ENCODE measurements around the gene GNL1. TPM values are rescaled to one million over a fixed set of nuclear protein-coding genes. Genes with fewer than 3 reads are reported as not detected.

Gene GNL1, protein sequence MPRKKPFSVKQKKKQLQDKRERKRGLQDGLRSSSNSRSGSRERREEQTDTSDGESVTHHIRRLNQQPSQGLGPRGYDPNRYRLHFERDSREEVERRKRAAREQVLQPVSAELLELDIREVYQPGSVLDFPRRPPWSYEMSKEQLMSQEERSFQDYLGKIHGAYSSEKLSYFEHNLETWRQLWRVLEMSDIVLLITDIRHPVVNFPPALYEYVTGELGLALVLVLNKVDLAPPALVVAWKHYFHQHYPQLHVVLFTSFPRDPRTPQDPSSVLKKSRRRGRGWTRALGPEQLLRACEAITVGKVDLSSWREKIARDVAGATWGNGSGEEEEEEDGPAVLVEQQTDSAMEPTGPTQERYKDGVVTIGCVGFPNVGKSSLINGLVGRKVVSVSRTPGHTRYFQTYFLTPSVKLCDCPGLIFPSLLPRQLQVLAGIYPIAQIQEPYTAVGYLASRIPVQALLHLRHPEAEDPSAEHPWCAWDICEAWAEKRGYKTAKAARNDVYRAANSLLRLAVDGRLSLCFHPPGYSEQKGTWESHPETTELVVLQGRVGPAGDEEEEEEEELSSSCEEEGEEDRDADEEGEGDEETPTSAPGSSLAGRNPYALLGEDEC
- 10 to 100 TPM; 17.3 to 34.1 (median 19.8) TPM for total RNA-seq
- 10 to 100 TPM; 20.3 to 29.9 TPM for polyA plus RNA-seq
- long read RNA-seq, donor 1, full-length matches to known transcripts, result 18 of 25 reads
- long read RNA-seq, donor 1, partial matches to known transcripts, result 7 of 25 reads
- long read RNA-seq, donor 1, other reads (novel, unspliced or antisense), result 0 of 25 reads
- long read RNA-seq, donor 2, full-length matches to known transcripts, result 10 of 21 reads
- long read RNA-seq, donor 2, partial matches to known transcripts, result 9 of 21 reads
- long read RNA-seq, donor 2, other reads (novel, unspliced or antisense), result 2 of 21 reads
- long read RNA-seq, donor 3, full-length matches to known transcripts, result 30 of 48 reads
- long read RNA-seq, donor 3, partial matches to known transcripts, result 13 of 48 reads
- long read RNA-seq, donor 3, other reads (novel, unspliced or antisense), result 5 of 48 reads

DNA sequence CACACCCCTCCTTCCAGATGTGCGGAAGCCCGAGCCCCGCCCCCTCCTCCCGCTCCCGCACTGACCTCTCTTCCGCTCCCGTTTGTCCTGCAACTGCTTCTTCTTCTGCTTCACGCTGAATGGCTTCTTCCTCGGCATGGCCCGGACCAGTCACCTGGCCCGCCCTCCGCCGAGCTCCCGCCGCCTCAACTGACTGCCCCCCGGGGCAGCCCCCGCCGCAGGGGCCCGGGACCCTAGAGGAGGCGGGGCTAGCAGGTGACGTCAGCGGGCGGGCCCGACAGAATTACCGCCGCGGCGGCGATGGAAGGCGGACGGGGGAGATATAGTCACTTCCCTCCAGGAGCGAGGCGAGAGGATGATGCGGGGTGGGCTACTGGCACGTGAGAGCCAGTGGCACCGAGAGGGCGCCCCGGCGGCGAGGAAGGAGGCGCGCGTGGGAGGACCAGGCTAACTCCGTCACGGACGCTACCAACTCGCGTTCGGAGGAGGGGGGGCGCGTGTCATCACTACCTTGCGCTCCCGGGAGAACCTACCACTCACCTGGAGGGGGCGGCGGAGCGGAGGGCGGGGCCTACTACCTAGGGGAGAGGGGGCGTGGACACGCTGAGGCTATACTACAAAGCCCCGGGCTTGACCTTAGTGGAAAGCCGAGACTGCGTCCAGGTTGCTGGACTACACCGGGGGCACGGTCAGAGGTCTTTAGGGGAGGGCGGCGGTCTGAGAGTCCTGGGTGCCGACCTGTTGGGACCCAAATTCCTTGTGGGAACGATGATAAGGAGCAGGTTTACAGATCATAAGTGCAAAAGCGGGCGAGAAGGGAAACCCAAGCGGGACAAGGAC is at the start of gene GNL1:
TSS of gene GNL1 (minus strand) at position 424 of the 840 bp plus-strand sequence. CDS start at position 138, 286 bp downstream.
- WGBS, 2 donors, result 0% methylated on average over 70 to 71 of the region's 71 CpGs

DNA sequence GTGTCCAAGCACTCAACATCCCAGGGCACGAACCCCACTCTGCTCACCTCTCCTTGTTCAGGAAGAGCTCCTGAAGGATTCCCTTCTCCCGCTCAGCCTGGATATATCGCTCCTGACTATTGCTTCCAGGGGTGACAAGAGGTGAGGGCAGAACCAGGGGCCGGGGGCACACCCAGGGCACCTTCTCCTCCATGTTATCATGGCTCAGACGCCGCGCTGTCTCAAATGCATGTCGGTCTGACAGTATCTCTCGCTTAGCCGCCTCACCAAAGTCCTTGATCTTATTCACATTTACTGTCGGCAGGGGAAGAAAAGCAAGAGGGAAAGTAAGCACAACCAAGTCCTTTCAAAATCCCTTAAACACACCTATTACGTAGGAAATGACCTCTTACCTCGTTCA is 47.7 kb upstream of the GNL1 start:
- TF ChIP-seq, protein P1, sequence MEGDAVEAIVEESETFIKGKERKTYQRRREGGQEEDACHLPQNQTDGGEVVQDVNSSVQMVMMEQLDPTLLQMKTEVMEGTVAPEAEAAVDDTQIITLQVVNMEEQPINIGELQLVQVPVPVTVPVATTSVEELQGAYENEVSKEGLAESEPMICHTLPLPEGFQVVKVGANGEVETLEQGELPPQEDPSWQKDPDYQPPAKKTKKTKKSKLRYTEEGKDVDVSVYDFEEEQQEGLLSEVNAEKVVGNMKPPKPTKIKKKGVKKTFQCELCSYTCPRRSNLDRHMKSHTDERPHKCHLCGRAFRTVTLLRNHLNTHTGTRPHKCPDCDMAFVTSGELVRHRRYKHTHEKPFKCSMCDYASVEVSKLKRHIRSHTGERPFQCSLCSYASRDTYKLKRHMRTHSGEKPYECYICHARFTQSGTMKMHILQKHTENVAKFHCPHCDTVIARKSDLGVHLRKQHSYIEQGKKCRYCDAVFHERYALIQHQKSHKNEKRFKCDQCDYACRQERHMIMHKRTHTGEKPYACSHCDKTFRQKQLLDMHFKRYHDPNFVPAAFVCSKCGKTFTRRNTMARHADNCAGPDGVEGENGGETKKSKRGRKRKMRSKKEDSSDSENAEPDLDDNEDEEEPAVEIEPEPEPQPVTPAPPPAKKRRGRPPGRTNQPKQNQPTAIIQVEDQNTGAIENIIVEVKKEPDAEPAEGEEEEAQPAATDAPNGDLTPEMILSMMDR (IDR thresholded peaks at IDR 0.05), result no peak
- no peaks in the 10 kb centered on the region for H3K9me3 ChIP-seq
- ATAC-seq (no peak), DNase-seq (no peak)
- peaks cover 0 to 16% (median 0%) of the 10 kb centered on the region in 9 donors for H3K4me1 ChIP-seq
- H3K27me3 ChIP-seq, result no peaks in the 10 kb centered on the region
- no peak overlapping the region for H3K27ac ChIP-seq
- no peak overlapping the region for H3K4me3 ChIP-seq
- intact Hi-C loops (cut with DNase I), result loop anchor here in 3 of 10 donors (5.0 to 10.0 kb wide), 3 partner anchors 59 to 119 kb away; partner anchors contain the start of gene HLA-E (in 1 of the 3)
- 95 to 96% methylated on average over 13 of the region's 13 CpGs for WGBS, 2 donors
- peaks cover 23 to 95% (median 82%) of the 10 kb centered on the region in 9 donors for H3K36me3 ChIP-seq

More for the DNA sequence above, at the start of gene GNL1:
- DNase-seq (peak; percentile 92 to 95), ATAC-seq (peak; percentile 78 to 91 (median 84))
- peak within 1 kb of the TSS; percentile 92 to 99 (median 96) for H3K27ac ChIP-seq
- intact Hi-C loops (cut with DNase I), result loop anchor here in 4 of 10 donors (1.0 to 10.0 kb wide), 5 partner anchors 15 to 529 kb away; partner anchors contain the start of genes ABCF1 (in 4 of the 4) and TUBB (in 3 of the 4)
- TF ChIP-seq, protein P1 (IDR thresholded peaks at IDR 0.05), result peak in 2 of 9 donors; percentile 8 to 16
- peaks cover 7 to 34% (median 29%) of the 10 kb centered on the region in 9 donors for H3K4me1 ChIP-seq
- no peaks in the 10 kb centered on the region for H3K9me3 ChIP-seq
- H3K4me3 ChIP-seq, result peak within 1 kb of the TSS; percentile 65 to 99 (median 94)
- peaks cover 0 to 53% (median 31%) of the 10 kb centered on the region in 9 donors for H3K36me3 ChIP-seq
- H3K27me3 ChIP-seq, result no peaks in the 10 kb centered on the region

DNA sequence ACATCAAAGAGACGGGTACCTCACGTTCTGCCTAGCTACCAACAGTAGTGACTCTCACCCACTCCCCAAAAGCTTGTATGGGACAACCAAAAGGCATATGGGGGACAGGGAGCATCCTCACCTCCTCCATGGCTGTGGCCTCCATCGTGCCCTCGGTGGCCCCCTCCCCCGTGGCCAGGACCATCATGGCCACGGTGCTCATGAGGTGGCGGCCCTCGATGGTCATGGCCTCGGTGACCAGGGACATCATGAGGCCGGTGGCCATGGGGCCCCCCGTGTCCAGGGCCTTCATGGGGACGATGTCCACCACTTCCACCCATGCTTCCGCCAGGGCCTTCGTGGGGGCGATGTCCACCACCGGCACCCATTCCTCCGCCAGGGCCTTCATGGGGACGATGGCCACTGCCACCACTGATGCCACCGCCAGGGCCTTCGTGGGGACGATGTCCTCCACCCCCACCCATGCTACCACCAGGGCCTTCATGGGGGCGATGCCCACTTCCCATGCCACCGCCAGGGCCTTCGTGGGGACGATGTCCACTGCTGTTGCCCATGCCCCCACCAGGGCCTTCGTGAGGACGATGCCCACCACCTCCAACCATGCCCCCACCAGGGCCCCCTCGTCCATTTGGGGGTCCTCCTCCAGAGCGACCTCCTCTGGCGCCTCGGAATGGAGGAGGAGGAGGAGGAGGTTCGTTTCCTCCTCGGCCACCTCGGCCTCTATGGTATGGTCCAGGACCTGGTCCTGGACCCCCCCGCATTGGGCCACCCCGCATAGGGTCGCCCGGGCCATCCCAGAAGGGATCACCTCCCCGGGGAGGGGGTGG is 45.7 kb upstream of the GNL1 start:
- Histone ChIP-seq H3K9me3 (no peaks in the 10 kb centered on the region), H3K27me3 (no peaks in the 10 kb centered on the region), H3K4me3 (no peak overlapping the region), H3K4me1 (peaks cover 0 to 15% (median 0%) of the 10 kb centered on the region in 9 donors), H3K27ac (no peak overlapping the region), H3K36me3 (peaks cover 23 to 76% (median 64%) of the 10 kb centered on the region in 9 donors)
- ATAC-seq (peak in 6 of 8 donors; percentile 8 to 25 (median 14)), DNase-seq (no peak)
- WGBS, 2 donors, result 94 to 95% methylated on average over 39 of the region's 39 CpGs
- TF ChIP-seq, protein P1 (IDR thresholded peaks at IDR 0.05), result no peak
- intact Hi-C loops (cut with DNase I), result loop anchor here in 3 of 10 donors (5.0 to 10.0 kb wide), 3 partner anchors 57 to 117 kb away; partner anchors contain the start of gene HLA-E (in 1 of the 3)

Data from heart right ventricle (tissue), 16 donors.